Prostate gland (tissue), 2 donors: ENCODE data around the gene ERC2. TPM values are rescaled to one million over a fixed set of nuclear protein-coding genes. Genes with fewer than 3 reads are reported as not detected.

Experiments
- DNase-seq: peaks from one replicate; pipeline ENCODE4 v3.0.0-alpha.2; 2019; ENCODE audit warnings: low spot score
- H3K27ac ChIP-seq, 2 donors: fragments of 200-600 bp; sonication (generic); 2 replicates each; pipeline ENCODE4 v1.5.1; 2017 to 2019
- H3K27me3 ChIP-seq: fragments of 200-600 bp; sonication (generic); replicated peaks from 2 replicates; pipeline ENCODE4 v1.5.1; 2019; ENCODE audit not compliant: insufficient read depth
- H3K36me3 ChIP-seq, 2 donors: fragments of 200-600 bp; sonication (generic); 1 replicate in 1 of 2; 2 replicates in 1 of 2; pipeline versions ENCODE4 v1.5.1 to v1.8.1; 2017 to 2019
- H3K4me1 ChIP-seq: fragments of 200-600 bp; sonication (generic); replicated peaks from 2 replicates; pipeline ENCODE4 v1.5.1; 2019
- H3K4me3 ChIP-seq, 2 donors: fragments of 200-600 bp; sonication (generic); 2 replicates each; pipeline ENCODE4 v1.5.1; 2017 to 2019
- H3K9me3 ChIP-seq: fragments of 200-600 bp; sonication (generic); 2 replicates; pipeline ENCODE4 v1.5.1; 2017
- CTCF ChIP-seq, 4 experiments: fragments of 200-600 bp in 2 of 4; fragments of 450-650 bp in 2 of 4; sonication (generic) in 2 of 4; IDR thresholded peaks; 1 replicate in 3 of 4; 2 replicates in 1 of 4; pipeline ENCODE4 v1.5.1; 2016 to 2019; ENCODE audit warnings: antibody characterized with exemption in 4 of 4, mild to moderate bottlenecking in 2 of 4, moderate library complexity in 2 of 4
- POLR2A ChIP-seq: fragments of 450-650 bp; IDR thresholded peaks from one replicate; pipeline ENCODE4 v1.6.1; 2016; ENCODE audit warnings: antibody characterized with exemption, mild to moderate bottlenecking
- POLR2AphosphoS5 ChIP-seq: sonication (generic); formaldehyde crosslinking; IDR thresholded peaks from one replicate; pipeline ENCODE4 v1.6.1; 2017; ENCODE audit warnings: antibody characterized with exemption
- WGBS: methylation state at CpG from one replicate; pipeline ENCODE4 v1.1.5; 2018; 5-methylcytosine and 5-hydroxymethylcytosine counted together
- intact Hi-C: fragments of 100-400 bp; cut with DNase I; formaldehyde crosslinking; loops from one replicate; pipeline ENCODE4 v1.14.2; 2022
- total RNA-seq, 2 donors: library from RNA; depleted of rRNA; stranded (reverse); fragments of >200 nt; gene quantifications; one replicate each; pipeline ENCODE4 v1.1.0, GENCODE V29; 2016

The ERC2 gene
- total RNA-seq, 2 donors from 2014 or later, result 1.0 to 2.7 TPM

GRCh38 chr3:56110886-56111285 lies 357.4 kb downstream of the ERC2 start:
- intact Hi-C loops, result no loop called here
- no peaks in the 10 kb centered on the region for H3K27me3 ChIP-seq
- H3K9me3 ChIP-seq, result no peaks in the 10 kb centered on the region
- no peaks in the 10 kb centered on the region for H3K36me3 ChIP-seq
- no peak overlapping the region for H3K27ac ChIP-seq
- DNase-seq, result no peak
- no peak for TF ChIP-seq POLR2A
- TF ChIP-seq POLR2AphosphoS5, result no peak
- no peak for TF ChIP-seq CTCF (IDR thresholded peaks at IDR 0.05)
- 62% methylated on average over 3 of the region's 3 CpGs for WGBS
- H3K4me3 ChIP-seq, result no peak overlapping the region
- no peaks in the 10 kb centered on the region for H3K4me1 ChIP-seq

- H3K9me3 ChIP-seq, result no peaks in the 10 kb centered on the region
- no peak for DNase-seq
- no peaks in the 10 kb centered on the region for H3K27me3 ChIP-seq
- no peak overlapping the region for H3K4me3 ChIP-seq
- H3K4me1 ChIP-seq, result no peaks in the 10 kb centered on the region
- intact Hi-C loops, result no loop called here
- TF ChIP-seq POLR2AphosphoS5, result no peak
- TF ChIP-seq CTCF (IDR thresholded peaks at IDR 0.05), result no peak
- TF ChIP-seq POLR2A, result no peak
- H3K27ac ChIP-seq, result no peak overlapping the region
- H3K36me3 ChIP-seq, result no peaks in the 10 kb centered on the region
Observed at GRCh38 chr3:56107157-56107556, 361.1 kb downstream of the ERC2 start.

GRCh38 chr3:56102032-56102431 lies 366.2 kb downstream of the ERC2 start:
- WGBS, result 79% methylated on average over 6 of the region's 6 CpGs
- no peaks in the 10 kb centered on the region for H3K36me3 ChIP-seq
- no peak overlapping the region for H3K27ac ChIP-seq
- no peaks in the 10 kb centered on the region for H3K27me3 ChIP-seq
- TF ChIP-seq CTCF (IDR thresholded peaks at IDR 0.05), result no peak
- TF ChIP-seq POLR2A, result no peak
- TF ChIP-seq POLR2AphosphoS5, result no peak
- H3K4me1 ChIP-seq, result no peaks in the 10 kb centered on the region
- H3K9me3 ChIP-seq, result no peaks in the 10 kb centered on the region
- H3K4me3 ChIP-seq, result no peak overlapping the region
- intact Hi-C loops, result no loop called here
- no peak for DNase-seq

GRCh38 chr3:56101576-56101975 lies 366.7 kb downstream of the ERC2 start:
- Histone ChIP-seq H3K27me3 (no peaks in the 10 kb centered on the region), H3K4me3 (no peak overlapping the region), H3K36me3 (no peaks in the 10 kb centered on the region), H3K9me3 (no peaks in the 10 kb centered on the region), H3K4me1 (no peaks in the 10 kb centered on the region), H3K27ac (no peak overlapping the region)
- TF ChIP-seq POLR2A, result no peak
- TF ChIP-seq CTCF (IDR thresholded peaks at IDR 0.05), result no peak
- TF ChIP-seq POLR2AphosphoS5, result no peak
- intact Hi-C loops, result no loop called here
- WGBS, result 74% methylated on average over 6 of the region's 6 CpGs
- no peak for DNase-seq

GRCh38 chr3:56096999-56097398 lies 371.3 kb downstream of the ERC2 start:
- TF ChIP-seq CTCF (IDR thresholded peaks at IDR 0.05), result no peak
- no peak for TF ChIP-seq POLR2A
- TF ChIP-seq POLR2AphosphoS5, result peak; percentile 55
- intact Hi-C loops, result no loop called here
- Histone ChIP-seq H3K36me3 (no peaks in the 10 kb centered on the region), H3K9me3 (no peaks in the 10 kb centered on the region), H3K4me1 (no peaks in the 10 kb centered on the region), H3K27ac (no peak overlapping the region), H3K27me3 (no peaks in the 10 kb centered on the region), H3K4me3 (no peak overlapping the region)
- DNase-seq, result peak; percentile 28
- WGBS, result 29% methylated on average over 2 of the region's 2 CpGs
